HG03575 (cell line): ENCODE measurements around the gene USP48.

Source experiments
- ATAC-seq: cut with Tn5 transposase; IDR thresholded peaks from one replicate; pipeline ENCODE4 v1.9.1; 2021; ENCODE audit not compliant: unreplicated experiment, insufficient number of reproducible peaks, low FRiP score; ENCODE audit errors: extremely low read depth

USP48 gene

DNA sequence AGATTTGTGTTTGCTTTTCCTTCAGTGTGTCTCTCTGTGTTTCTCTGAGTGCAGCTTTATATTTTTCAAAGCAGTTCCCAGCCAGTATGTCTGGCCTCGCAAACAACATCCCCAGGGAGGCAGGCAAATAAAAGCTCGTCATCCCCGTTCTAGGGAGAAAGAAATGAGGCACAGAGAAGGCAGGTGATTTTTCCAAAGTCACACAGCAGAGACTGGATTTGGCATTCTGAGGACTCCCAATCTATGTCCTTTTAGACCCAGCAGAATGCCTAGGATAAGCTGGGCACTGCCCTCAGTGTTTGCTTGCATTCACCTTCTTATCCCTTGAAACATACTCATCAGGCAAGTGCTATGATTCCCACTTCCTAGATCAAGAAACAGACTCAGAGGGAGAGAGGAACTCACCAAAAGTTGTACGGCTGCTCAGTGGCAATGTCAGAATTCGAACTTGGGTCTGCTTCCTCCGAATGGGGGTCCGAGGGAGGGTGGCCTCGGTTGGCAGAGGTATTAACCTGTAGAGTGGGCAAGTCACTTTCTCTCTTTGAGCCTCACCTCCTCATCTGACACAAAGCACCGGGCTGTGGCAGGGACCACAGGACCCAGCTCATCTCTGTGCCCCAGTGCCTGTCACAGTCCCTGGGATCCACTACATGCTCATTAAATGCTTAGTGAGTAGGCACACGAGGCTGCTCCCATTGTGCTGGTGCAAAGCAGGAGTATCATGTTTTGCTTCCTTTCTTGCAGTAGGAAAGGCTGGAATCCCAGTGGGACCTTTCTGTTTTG, 118.0 kb downstream of the USP48 start:
- no peak for ATAC-seq

DNA sequence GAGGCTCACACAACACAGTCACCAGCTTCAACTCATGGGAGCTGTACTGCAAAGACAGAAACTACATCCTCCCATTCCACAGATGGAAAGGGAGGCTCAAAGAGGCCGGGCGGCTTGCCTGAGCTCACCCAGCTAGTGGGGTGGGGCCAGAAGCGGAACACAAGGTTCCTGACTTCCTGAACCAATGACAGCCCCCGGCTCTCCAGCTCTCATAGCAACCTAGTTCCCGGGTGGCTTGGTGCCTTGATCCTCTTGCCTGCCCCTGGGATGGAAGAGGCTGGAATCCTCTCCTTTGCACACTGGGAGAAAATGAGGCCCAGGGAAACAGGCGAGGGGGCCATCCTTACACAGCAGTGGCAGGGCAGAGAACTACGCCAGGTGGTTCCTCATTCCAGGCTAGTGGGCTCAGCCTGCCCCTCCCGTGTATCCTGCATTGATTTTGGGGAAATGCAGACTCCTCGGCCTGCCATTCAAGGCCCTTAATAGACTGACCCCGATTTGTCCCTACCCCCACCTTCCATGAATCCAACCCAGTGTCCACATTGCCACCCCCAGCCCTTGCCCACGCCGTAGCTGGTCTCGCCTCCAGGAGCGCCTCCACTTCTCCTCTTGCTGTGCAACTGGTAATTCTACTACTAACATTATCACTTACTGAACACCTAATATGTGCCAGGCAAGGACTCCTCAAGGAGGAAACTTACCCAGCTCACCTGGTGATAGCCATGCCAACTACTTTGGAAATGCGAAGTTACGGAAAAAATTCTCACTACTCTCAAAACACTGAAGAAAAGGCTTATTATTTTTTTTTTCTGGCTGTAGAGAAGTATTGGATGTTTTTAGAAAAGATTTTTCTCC, 118.8 kb downstream of the USP48 start:
- no peak for ATAC-seq

DNA sequence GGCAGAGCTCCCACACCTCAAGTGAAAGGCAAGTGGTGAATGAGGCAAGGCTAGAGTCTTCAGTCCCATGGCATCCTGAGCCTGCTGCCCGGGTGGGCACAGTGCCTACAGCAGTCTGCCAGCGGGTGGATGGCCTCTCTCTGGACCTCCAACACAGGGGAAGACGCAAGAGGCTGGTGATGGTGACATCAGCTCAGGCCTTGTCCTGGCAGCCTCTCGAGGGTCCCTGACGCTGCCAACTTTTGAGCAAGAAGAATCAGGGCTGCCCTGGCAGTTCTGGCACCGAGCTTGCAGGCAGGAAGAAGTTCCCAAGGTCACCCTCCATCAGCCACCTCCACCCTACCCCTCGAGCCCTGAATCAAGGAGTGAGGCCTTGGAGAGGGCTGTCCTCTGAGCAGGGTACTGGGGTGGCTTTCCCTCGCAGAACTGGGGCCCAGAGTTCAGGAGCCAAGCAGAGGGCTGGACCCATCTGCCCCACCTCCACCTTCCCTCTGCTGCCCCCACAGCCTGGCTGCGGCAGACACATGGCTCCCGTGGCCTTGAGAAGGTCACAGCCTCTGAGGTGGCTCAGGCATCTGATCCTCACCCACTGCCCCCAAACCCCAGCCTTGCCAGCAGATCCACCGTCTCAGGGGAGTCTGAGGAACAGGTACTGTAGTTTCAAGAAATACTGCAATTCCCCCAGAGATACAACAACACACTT, 119.5 kb downstream of the USP48 start:
- ATAC-seq: no peak

DNA sequence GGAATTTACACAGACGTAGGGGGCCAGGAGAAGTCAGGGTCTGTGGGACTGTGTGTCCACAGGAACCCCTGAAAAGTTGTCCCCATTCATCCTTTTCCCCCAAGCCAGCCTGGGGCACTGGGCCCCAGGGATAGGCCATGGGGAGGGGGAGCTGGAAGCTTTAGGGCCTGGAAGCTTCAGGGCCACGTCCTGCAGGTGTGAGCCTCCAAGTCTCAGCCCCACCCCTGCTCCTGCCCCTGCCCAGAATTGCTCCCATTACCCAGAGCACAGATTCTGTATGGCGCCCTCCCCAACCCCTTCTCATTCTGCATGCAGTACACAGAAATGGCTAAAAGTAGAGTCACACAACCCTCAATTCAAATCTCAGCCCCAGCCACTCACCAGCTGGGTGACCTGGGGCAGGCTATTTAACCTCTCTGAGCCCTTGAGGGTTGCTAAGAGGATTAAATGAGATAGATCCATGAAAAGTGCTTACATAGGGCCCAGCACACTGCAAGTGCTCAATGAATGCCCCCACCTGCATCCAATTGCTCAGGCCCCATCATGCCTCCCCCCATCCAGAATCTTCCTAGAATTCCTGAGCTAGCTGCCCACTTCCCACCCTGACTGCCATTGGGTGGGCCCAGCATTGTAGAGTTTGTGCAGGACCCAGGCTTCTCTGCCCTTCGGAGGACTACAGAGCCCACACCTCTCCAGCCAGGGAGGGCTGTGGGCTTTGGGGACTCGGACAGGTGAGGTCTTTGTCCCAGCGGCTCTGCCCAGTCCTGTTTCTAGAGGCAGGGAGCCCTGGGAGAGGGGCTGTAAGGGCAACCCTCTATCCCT, 120.3 kb downstream of the USP48 start:
- ATAC-seq: no peak

DNA sequence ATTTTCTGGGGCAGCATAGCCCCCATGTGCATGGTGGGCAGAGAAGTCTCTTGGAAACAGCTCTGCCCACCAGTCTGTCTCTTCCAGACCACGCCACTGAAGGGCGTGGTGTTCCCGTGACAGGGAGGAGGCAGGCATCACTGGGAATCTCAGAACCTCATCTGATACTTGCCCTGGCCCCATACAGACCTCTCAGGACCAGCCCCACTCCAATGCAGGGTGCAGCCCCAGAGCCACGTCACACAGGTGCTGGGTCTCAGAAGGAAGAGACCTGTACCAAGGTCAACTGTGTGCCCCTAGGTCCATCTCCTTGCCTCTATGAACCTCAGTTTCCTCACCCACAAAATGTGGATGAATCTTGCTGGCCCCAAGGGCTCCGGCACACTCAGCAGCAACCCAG, 121.1 kb downstream of the USP48 start:
- ATAC-seq: no peak

DNA sequence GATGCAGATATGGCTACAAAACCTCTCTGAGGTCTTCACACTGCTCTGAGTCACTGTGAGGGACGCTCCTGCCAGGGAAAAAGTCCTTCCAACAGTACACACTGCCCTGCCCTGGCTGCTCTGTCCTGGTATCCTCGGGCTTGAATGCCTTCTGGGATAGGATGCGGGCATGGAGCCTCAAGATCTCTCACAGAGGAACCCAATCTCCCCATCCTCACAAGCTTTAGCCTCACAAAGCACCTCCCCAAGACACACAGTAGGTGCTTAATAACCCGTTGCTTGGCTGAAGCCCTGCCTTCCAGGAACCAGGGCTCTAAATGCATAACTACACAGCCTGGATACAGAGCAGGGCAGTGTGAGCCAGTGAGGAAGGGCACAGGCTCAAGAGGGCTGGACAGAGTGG, 123.0 kb downstream of the USP48 start:
- ATAC-seq: no peak

DNA sequence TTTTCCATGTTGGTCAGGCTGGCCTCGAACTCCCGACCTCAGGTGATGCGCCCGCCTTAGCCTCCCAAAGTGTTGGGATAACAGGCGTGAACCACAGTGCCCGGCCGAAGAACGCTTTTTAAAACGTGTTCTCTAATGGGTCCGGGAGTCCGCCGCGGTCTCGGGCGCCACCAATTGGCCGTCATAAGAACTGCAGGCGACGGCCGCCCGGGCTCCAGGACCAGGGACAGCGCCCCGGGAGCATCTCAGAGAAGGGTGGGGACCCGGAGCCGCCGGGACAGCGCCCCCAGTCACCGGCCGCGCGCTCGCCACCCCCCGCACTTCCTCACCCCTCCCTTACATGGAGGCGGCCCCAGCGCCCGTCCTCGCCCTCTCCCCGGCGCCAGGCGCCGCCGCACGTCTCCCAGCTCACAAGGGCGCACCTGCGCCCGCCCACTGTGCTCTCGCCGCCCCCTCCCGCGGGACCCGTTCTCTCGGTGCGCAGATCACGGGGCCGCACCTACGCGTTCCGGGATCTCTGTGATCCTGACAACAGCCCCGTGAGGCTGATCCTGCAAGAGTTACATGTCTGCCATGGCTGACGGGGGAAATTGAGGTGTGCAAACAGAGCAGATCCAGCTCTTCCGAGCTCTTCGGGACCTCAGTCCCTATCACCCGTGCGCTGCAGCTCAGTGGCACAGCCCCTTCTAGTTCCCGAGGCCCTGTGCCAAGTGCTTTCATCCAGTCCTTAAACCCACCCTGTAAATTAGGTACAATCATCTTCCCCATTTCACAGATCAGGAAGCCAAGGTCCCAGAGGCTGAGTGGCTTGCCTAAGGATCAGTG, 123.6 kb downstream of the USP48 start:
- ATAC-seq: no peak

DNA sequence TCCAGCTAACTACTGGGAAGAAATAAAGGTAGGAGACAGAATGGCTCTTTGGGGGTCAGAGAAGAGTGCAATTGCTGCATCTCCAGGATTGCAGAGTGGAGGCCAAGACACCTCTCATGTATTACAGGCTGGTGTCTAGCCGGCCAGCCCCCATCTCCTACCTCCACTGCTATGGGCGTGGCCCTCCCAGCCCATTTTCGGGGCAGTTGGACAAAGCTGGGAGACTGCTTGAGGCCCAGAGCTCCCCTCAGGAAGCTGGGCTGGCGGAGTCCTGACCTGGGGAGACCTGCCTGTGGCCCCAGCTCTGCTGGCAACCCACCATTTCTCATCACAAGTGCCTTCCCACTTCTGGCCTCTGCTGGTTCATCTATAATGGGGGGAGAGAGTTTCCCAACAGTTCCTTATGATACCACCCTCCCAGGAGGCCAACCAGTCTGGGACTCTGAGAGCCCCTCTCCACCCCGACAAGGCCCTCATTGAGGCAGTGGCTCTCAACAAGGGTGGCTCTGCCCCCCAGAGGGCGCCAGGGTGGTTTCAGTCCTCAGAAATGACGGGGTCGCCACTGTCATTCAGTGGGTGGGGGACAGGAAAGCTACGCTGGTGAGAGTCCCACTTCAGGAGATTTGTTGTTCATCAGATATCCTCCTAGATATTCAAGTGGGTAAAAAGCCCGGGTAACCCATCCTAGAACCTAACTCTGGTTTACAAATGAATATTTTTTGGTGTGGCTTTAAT, 125.3 kb downstream of the USP48 start:
- ATAC-seq: no peak

DNA sequence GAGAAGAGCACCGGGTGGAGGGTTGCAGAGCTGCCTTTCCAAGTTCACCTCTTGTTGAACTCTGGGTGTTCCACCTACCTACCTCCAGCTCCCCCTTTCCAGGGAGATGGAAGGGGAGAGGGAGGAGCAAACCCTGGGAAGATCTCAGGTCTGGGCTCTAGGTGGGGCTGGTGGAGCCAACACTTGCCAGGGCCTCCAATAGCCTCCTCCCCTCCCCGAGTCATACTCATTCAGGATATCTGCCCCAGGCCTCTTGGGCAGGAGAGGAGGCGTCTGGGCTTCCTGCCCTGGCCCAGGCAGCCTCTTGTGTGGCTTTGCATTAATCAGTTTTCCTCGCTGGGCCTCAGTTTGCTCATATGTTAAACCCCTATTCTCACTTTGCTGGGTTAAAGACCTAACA, 127.2 kb downstream of the USP48 start:
- no peak for ATAC-seq

DNA sequence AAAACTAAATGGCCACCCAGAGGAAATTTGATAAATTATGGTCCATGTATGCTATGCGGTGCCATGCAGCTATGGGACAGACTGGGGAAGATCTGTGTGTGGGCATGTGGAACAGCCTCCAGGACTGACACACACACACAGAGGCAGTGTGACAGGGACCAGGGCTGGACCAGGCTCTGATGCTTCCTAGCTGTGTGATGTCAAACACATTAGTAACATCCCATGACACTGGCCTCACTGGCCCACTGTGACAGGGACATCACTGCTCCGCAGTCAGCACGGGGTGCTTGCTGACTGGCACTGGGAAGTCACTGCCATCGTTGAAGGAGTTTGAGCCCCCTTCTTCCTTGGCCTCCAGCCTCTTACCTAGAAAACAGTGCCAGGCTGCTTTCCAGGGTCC, 127.7 kb downstream of the USP48 start:
- no peak for ATAC-seq

DNA sequence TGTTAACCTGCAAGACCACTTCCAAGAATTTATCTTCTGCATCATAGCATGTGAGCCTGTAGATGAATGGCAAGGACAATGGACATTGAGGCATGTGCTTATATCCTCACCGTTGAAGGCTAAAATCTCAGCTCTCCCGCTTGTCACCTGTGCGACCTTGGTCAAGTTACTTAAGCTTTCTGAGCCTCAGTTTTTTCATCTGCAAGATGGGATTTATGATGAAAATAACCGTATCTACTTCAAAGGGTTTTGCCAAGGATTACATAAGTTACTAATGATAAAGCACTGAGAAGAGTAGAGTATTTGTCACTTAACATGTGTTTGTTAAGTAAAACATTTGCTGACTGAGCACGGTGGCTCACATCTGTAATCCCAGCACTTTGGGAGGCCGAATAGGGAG, 128.7 kb downstream of the USP48 start:
- no peak for ATAC-seq

DNA sequence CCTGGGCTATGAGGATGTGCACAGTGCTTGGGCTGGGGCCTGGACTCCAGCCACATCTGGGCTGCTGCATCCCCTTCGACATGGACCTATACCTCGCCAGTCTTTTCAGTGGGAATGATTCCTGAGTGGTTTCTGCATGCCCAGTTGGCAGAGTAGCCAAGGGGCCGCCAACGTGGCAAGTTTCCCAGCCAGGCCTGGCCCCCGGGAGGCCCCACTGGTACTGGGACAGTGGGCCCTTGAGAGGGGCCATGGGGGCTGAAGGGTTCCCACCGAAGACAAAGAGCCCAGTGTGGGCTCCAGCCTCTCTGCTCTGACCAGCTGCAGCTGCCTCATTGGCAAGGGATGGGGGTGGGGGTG, 129.2 kb downstream of the USP48 start:
- ATAC-seq: no peak

DNA sequence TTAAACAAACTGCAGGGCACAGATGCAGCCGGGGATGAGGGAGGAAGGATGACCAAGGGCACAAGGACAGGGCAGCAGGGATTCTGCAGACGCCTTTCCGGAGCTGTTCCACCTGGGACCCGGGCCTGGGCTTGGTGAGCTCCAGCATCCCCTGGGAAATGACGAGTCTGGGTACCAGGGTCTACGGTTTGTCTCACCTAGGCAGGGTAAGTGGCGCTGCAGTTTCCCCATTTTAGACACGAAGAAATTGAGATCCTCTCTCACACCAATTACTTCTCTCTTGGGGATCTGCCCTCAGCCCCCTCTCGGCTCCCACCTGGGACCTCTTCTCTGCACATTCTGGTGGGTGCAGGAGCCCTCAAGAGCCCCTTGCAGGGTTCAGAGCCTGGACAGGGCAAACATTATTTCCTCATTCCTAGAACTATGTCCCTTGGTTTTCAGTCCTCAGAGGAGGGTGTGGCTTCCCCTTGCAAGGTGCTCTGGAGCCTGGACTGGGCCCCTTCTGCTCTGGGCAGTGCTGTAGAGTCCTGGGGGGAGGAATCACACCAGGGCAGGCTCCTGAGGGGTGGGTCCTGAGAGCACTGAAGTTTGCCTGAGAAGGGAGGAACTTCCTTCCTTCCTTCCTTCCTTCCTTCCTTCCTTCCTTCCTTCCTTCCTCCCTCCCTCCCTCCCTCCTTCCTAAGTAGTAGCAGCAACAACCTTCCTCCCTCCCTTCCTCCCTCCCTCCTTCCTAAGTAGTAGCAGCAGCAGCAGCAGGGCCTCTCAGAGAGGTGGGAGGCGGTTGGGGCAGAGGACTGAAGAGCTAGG, 129.8 kb downstream of the USP48 start:
- no peak for ATAC-seq

DNA sequence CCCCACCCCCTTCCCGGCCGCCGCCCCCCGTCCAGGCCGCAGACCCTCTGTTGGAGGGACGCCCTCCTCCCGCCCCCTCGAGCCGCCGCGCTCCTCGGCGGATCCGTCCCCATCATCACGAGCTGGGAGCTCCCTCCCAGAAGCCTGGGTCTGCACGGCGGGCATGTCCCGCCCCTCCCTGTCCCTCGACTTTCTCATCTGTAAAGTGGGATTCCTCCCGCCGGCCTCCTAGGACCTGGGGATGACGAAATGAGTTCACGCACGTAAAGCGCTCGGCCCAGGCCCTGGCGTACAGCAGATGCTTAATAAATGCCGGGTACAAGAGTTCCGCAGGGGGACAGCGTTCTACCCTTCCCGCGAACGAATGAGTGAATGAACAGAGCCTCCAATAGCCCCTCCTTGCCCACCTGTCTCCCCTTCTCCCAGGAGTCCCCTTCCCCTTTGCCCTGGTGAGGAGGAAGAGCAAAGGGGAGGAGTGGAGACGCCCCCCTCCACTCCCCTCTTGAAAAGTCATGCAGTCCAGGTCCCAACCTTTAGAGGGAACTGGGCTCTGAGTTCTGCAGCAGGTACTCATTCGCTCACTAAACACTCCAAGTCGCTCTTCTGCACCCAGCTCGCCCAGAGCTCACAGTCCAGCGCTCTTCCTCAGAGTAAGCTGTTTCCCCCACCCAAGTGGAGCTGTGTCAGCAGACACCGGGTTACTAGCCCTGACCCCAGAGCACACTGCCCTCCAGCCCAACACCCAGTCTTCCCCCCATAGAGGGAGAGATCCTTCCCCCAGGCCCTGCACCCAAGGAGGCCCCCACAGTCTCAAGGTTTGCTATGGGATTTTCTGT, 130.6 kb downstream of the USP48 start:
- ATAC-seq: no peak

DNA sequence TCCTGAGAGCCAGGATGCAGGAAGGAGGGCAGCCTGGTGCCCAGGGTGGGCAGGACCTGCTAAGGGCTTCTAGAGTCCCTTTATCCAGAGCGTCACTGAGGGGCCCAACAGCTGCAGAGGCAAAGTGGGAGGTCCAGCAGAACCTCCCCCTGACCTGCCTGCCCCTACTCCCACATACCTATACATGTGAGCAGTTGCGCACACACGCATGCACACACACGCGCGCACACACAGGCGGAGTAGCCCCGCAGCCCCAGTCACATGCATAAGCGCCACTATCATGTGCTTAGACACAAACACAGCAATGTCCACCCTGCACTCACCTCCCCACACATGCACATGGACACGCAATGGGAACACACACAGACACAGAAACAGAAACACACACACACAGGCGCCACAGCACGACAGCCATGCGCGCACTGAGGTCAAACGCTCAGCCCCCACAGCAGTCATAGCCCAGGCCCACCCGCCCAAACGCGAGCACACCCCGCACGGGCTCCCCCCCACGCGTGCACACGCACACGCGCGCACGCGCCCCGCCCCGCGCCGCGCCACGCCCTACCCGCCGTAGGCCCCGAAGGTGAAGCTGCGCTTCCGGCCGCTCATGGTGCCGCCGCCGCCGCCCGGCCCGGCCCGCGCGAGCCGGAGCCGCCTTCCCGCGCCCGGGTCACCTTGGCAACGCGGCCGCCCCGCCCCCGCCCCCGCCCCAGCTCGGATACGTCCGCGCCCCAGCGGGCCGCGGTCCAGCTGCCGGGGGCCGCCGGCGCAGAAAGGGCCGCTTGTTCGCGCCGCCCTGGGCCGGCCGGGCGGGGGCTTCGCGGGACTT, 131.5 kb downstream of the USP48 start:
- ATAC-seq: no peak
